ENCODE results near the gene TMEM87A. TPM values are rescaled to one million over a fixed set of nuclear protein-coding genes. Genes with fewer than 3 reads are reported as not detected.

TMEM87A gene
- total RNA-seq, 2 donors from 2014 or later = 31.4 to 36.6 TPM

- ATAC-seq = no peak
- Histone ChIP-seq H3K9me3 (no peaks in the 10 kb centered on the region), H3K36me3 (replicated peaks in 1 of 2; ENCODE audit: insufficient read depth in 1 of 2, low read depth in 2 of 2) (peaks cover 29 to 39% of the 10 kb centered on the region in 2 donors), H3K4me3 (no peak overlapping the region), H3K4me1 (no peaks in the 10 kb centered on the region), H3K27me3 (no peaks in the 10 kb centered on the region), H3K27ac (no peak overlapping the region)
- no peak for DNase-seq
- TF ChIP-seq CTCF (IDR thresholded peaks at IDR 0.05) (no peak), POLR2A (IDR thresholded peaks at IDR 0.05) (no peak)
- 91 to 94% methylated on average over 12 to 13 of the region's 13 CpGs for WGBS, 2 donors
- intact Hi-C loops (cut with DNase I) = no loop called here
These were observed 106.8 kb downstream of the TMEM87A start for GRCh38 chr15:42166225-42166940.

GRCh38 chr15:42165106-42165505 is 108.1 kb downstream of the TMEM87A start:
- Histone ChIP-seq H3K4me3 (no peak overlapping the region), H3K9me3 (no peaks in the 10 kb centered on the region), H3K27me3 (no peaks in the 10 kb centered on the region), H3K27ac (no peak overlapping the region), H3K36me3 (replicated peaks in 1 of 2; ENCODE audit: insufficient read depth in 1 of 2, low read depth in 2 of 2) (peaks cover 29 to 52% of the 10 kb centered on the region in 2 donors), H3K4me1 (no peaks in the 10 kb centered on the region)
- WGBS, 2 donors = 75 to 95% methylated on average over 6 of the region's 6 CpGs
- DNase-seq (no peak), ATAC-seq (no peak)
- no peak for TF ChIP-seq CTCF (IDR thresholded peaks at IDR 0.05)
- TF ChIP-seq POLR2A (IDR thresholded peaks at IDR 0.05) = no peak
- intact Hi-C loops (cut with DNase I) = no loop called here

- no peaks in the 10 kb centered on the region for H3K9me3 ChIP-seq
- intact Hi-C loops (cut with DNase I) = no loop called here
- H3K4me1 ChIP-seq = no peaks in the 10 kb centered on the region
- H3K4me3 ChIP-seq = no peak overlapping the region
- no peak for ATAC-seq
- 65 to 72% methylated on average over 4 of the region's 4 CpGs for WGBS, 2 donors
- TF ChIP-seq POLR2A (IDR thresholded peaks at IDR 0.05) (no peak), CTCF (IDR thresholded peaks at IDR 0.05) (no peak)
- peaks cover 29 to 56% of the 10 kb centered on the region in 2 donors for H3K36me3 ChIP-seq (replicated peaks in 1 of 2; ENCODE audit: insufficient read depth in 1 of 2, low read depth in 2 of 2)
- H3K27ac ChIP-seq = no peak overlapping the region
- no peaks in the 10 kb centered on the region for H3K27me3 ChIP-seq
- no peak for DNase-seq
These were observed 109.2 kb downstream of the TMEM87A start for GRCh38 chr15:42163947-42164550.

GRCh38 chr15:42163291-42163690 is 109.9 kb downstream of the TMEM87A start:
- peaks cover 29 to 56% of the 10 kb centered on the region in 2 donors for H3K36me3 ChIP-seq (replicated peaks in 1 of 2; ENCODE audit: insufficient read depth in 1 of 2, low read depth in 2 of 2)
- intact Hi-C loops (cut with DNase I) = no loop called here
- H3K27ac ChIP-seq = no peak overlapping the region
- H3K4me1 ChIP-seq = no peaks in the 10 kb centered on the region
- no peak for DNase-seq
- 92 to 95% methylated on average over 9 of the region's 9 CpGs for WGBS, 2 donors
- no peaks in the 10 kb centered on the region for H3K27me3 ChIP-seq
- TF ChIP-seq POLR2A (IDR thresholded peaks at IDR 0.05) = no peak
- no peak for TF ChIP-seq CTCF (IDR thresholded peaks at IDR 0.05)
- H3K4me3 ChIP-seq = no peak overlapping the region
- H3K9me3 ChIP-seq = no peaks in the 10 kb centered on the region
- no peak for ATAC-seq

MicroRNAs encoded within 50 kb of the gene (microRNA counts, 767-probe panel; counts per million panel counts)
- microRNA hsa-miR-627 = 0 to 736 counts per million in 2 donors

Small RNA genes within 50 kb of the gene (microRNA-seq; reads per million reads assigned to microRNA genes)
- gene MIR627 (ENCODE audit: borderline number of aligned reads in 2 of 2, borderline replicate concordance in 2 of 2) = 8.5 to 13.5 reads per million in 2 donors

Small RNA genes within 50 kb of the gene (small RNA-seq; reads per million reads assigned to genes)
- not detected for gene MIR627

Other genes with a start within 250 kb of the TMEM87A start
- not detected for gene PLA2G4D, start 178.9 kb downstream of the TMEM87A start, total RNA-seq
- 1 to 10 TPM; 1.6 to 2.0 TPM for gene PLA2G4F, start 116.8 kb downstream of the TMEM87A start, total RNA-seq
- gene VPS39, start 65.1 kb downstream of the TMEM87A start, total RNA-seq = 100 to 1,000 TPM in 1 of 2 donors, 10 to 100 TPM in 1; 48.5 to 133 TPM
- gene GANC, start 232 bp downstream of the TMEM87A start, total RNA-seq = 10 to 100 TPM; 11.9 to 21.1 TPM
- gene CAPN3, start 86.1 kb upstream of the TMEM87A start, total RNA-seq = 1 to 10 TPM; 6.3 to 9.6 TPM
- gene ZNF106, start 217.7 kb upstream of the TMEM87A start, total RNA-seq = 10 to 100 TPM; 28.0 to 37.6 TPM
- 10 to 100 TPM; 29.8 to 42.2 TPM for gene SNAP23, start 222.2 kb upstream of the TMEM87A start, total RNA-seq

All from body of pancreas (tissue), 4 donors.